IPS-18c (cell line): ENCODE data around the gene PPP2R5D.

Experiments used
- H3K4me3 ChIP-seq: 2 replicates; pipeline ENCODE4 v1.7.0; 2013; ENCODE audit warnings: low read depth, mild to moderate bottlenecking, low read length, moderate library complexity; ENCODE audit not compliant: insufficient read depth
- H3K9me3 ChIP-seq: one replicate; pipeline ENCODE4 v1.6.1; 2013; ENCODE audit warnings: mild to moderate bottlenecking, low read length, moderate library complexity; ENCODE audit not compliant: control insufficient read depth, insufficient read depth

PPP2R5D gene

GRCh38 chr6:42961020-42961470 is 23.3 kb upstream of the PPP2R5D start:
- peaks cover 3% of the 10 kb centered on the region for H3K9me3 ChIP-seq
- peak overlapping the region; percentile 76 for H3K4me3 ChIP-seq

- H3K9me3 ChIP-seq: peaks cover 3% of the 10 kb centered on the region
- H3K4me3 ChIP-seq: no peak overlapping the region
Observed at GRCh38 chr6:42962096-42962495, 22.3 kb upstream of the PPP2R5D start.

DNA sequence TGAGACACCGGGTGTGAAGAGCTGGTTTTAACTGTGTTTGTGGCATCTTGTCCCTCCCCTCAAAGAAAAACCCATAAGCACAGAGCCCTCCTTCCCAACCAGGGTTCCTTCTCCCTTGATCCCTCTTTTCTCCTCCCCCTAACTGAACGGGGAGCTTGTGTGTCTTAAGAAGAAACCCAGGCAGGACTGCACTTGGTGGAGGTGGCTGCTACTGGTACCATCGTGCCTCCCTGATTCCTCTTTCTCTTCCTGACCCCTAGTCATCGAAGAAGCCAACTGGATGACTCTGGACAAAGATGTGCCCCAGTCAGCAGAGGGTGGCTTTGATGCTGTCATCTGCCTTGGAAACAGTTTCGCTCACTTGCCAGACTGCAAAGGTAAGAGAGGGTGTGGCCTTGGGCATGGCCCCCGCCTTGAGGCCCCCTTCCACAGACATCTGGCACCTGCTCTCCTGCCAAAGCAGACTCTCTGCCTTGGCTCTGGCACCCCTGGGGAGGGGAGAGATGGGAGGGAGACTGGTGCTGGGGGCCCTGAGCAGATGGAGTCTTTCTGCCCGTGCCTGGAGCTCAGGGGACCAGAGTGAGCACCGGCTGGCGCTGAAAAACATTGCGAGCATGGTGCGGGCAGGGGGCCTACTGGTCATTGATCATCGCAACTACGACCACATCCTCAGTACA is 21.7 kb upstream of the PPP2R5D start:
- H3K9me3 ChIP-seq: peaks cover 3% of the 10 kb centered on the region
- no peak overlapping the region for H3K4me3 ChIP-seq

DNA sequence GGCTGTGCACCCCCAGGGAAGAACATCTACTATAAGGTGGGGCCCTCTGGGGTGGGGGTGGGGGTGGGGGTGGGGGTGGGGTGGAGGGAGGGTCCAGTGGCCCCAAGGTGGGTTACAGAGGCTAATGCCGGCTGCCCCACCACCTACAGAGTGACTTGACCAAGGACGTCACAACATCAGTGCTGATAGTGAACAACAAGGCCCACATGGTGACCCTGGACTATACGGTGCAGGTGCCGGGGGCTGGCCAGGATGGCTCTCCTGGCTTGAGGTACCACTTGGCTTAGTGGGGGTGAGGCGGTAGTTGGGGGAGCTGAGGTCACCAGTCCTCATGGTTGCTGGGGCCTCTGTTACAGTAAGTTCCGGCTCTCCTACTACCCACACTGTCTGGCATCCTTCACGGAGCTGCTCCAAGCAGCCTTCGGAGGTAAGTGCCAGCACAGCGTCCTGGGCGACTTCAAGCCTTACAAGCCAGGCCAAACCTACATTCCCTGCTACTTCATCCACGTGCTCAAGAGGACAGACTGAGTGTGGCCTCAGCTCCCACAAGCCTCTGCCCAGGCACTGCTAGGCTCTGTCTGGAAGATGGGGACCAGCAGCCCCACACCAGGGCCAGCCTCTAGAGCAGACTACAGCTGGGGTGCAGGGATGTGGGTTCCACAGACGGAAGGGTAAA is 21.1 kb upstream of the PPP2R5D start:
- Histone ChIP-seq H3K9me3 (peaks cover 3% of the 10 kb centered on the region), H3K4me3 (no peak overlapping the region)

DNA sequence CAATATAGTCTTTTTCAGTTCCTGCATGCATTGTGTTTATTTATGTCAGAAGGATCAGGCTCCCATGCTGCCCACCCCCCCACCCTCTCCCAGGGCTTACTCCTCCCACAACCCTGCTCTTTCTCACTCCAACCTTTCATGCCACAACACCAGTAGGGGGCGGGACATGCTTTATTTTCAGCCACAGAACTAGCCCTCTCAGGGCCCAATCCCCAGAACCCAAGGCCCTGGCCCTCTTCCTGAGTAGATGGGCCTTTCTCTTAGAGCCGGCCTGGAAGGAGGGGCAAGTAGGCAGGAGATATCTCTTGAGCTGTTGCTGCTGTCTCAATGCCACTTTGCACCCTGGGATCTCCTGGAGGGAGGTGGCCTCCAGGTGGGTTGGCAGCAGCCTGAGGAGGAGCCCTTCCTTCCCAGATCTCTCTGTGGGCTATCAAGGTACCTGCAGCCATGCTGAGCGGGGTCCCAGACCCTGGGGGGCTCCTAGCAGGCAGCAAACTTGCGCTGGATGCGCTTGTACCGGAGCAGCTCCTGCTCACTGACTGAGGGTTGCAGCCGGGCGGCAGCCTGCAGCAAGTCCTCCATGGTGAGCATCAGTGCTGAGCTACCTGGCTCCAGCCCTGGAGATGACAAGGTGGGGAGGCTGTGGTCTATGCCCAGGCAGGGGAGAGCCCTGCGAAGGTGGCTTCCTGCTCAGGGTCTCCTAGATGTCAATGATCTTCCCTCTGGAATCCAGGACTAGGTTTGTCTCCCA is 20.3 kb upstream of the PPP2R5D start:
- Histone ChIP-seq H3K4me3 (no peak overlapping the region), H3K9me3 (peaks cover 3% of the 10 kb centered on the region)

DNA sequence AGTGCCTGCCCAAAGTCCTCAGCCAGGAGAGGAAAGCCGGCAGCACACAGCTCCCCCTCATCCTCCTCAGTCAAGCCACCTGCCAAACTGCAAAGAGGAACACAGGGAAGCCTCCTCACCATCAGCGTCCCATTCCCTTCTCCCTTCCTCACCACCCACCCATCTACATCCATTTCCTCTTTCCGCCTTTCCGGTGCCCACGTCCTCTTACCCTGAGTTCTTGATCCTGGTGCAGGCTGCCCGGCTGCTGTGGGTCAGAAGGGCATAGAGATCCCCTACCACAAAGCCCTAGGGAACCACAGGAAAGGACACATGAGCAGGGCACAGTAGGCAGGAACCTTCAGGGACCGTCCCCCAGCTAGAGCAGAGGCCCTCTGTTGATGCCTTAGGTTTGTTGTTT is 17.8 kb upstream of the PPP2R5D start:
- no peak overlapping the region for H3K4me3 ChIP-seq
- H3K9me3 ChIP-seq: no peaks in the 10 kb centered on the region

DNA sequence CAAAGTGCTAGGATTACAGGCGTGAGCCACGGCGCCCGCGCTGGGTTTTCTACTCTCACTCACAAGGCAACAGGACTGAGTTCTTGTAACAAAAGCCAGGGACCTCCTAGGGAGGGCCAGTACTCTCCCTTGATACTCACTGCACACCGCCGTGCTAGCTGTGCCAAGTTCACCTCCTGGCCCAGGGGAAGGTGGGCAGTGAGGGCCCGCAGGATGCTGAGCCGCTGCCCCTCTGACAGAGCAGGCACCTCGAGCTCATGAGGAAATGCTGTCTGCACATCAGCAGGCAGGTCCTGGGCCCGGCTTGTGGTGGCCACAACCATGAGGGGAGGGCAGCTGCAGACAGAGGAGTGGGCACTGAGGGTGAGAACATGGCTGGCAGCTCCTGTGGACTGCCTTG is 17.1 kb upstream of the PPP2R5D start:
- Histone ChIP-seq H3K4me3 (no peak overlapping the region), H3K9me3 (no peaks in the 10 kb centered on the region)

GRCh38 chr6:42968126-42968701 is 16.2 kb upstream of the PPP2R5D start:
- no peaks in the 10 kb centered on the region for H3K9me3 ChIP-seq
- no peak overlapping the region for H3K4me3 ChIP-seq

DNA sequence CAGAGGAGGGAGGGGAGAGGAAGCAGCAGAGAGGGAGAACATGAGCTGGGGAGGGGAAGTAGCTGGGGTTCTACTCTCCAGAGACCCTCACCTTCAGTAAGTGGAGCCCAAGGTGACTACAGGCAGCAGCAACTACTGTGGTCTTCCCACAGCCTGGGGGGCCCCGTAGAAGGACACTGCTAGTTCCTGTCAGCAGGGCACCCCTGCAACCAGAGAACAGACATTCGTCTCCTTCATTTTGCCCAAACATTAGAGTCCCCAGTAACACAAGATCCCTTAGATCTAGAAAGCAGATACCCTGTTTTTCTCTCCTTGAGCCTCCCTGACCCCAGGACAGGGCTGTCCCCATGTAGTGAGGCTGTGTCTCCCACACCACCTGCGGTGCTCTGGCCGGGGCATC is 15.6 kb upstream of the PPP2R5D start:
- no peak overlapping the region for H3K4me3 ChIP-seq

DNA sequence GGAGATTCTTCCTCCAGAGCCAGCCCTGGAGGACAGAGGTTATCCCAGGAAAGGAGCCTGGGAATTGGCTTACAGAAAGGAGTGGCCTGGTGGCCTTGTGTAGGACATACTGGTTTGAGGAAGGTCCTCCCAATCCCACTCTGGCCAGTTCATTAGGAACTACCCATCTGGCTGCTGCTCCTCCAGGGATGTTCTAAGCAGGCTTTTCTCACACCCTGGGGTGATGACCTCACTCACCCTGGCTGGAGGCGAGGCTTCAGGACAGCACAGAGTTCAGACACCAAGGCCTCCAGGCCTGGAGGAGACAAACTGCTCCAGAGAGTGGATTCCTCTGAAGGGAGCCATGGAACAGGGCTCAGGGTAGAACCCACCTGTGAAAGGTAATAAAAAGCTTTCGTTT is 14.9 kb upstream of the PPP2R5D start:
- Histone ChIP-seq H3K4me3 (no peak overlapping the region), H3K9me3 (no peaks in the 10 kb centered on the region)

More for the DNA sequence above, 15.6 kb upstream of the PPP2R5D start:
- no peaks in the 10 kb centered on the region for H3K9me3 ChIP-seq

- H3K4me3 ChIP-seq: no peak overlapping the region
- no peaks in the 10 kb centered on the region for H3K9me3 ChIP-seq
Observed at GRCh38 chr6:42969934-42970333, 14.4 kb upstream of the PPP2R5D start.

GRCh38 chr6:42970871-42971612 is 13.3 kb upstream of the PPP2R5D start:
- Histone ChIP-seq H3K4me3 (no peak overlapping the region), H3K9me3 (no peaks in the 10 kb centered on the region)

- Histone ChIP-seq H3K4me3 (no peak overlapping the region), H3K9me3 (no peaks in the 10 kb centered on the region)
Observed at GRCh38 chr6:42971746-42972327, 12.5 kb upstream of the PPP2R5D start.

DNA sequence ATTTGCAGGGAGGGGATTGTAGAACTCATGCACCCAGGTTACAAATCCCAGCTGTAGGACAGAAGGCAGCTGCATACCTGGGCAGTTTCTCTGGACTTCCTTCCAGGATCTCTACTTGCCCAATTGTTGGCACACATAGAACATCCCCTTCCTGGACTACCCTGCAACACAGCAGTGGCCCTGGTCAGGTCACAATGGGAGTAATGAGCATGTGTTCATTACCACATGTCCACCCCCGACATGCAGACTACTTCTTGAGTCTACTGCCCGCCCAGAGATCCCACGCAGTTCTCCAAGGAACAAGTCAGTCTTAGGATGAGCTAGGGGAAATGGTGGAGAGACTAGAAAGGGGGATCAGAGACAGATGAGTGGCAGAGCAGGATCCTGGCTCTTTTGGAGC is 10.4 kb upstream of the PPP2R5D start:
- H3K4me3 ChIP-seq: no peak overlapping the region
- H3K9me3 ChIP-seq: no peaks in the 10 kb centered on the region

GRCh38 chr6:42974919-42975505 is 9.4 kb upstream of the PPP2R5D start:
- no peak overlapping the region for H3K4me3 ChIP-seq
- H3K9me3 ChIP-seq: no peaks in the 10 kb centered on the region

DNA sequence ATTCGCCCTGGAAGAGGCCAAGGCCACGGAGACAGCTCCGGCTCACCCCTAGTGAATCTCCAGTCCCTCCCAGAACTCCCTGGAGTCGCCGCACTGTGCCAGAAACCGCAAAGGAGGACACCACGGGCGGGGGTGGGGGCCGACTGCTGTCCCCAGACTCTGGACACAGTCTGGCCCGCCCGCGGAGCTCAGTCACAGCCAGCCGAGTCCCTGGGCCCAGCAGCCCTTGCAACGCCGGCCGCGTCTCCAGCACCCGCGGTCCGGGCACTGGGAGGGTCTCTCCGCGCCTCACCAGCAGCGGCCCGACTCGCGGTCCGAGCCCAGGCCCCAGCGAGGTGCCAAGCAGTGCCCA is 5.9 kb upstream of the PPP2R5D start:
- no peaks in the 10 kb centered on the region for H3K9me3 ChIP-seq
- H3K4me3 ChIP-seq: peak overlapping the region; percentile 82
